IMR-90 (cell line): Measurements from ENCODE around the gene NAA15. TPM values are rescaled to one million over a fixed set of nuclear protein-coding genes. Genes with fewer than 3 reads are reported as not detected.
A peak's percentile ranks its signal among the peaks of the same experiment; 100 is the strongest.

ENCODE experiments used
- ATAC-seq: fragments of 200-7000 bp; cut with Tn5 transposase; 2 replicates; pipeline ENCODE4 v1.9.1; 2020; ENCODE audit warnings: low read depth, mild to moderate bottlenecking, moderate library complexity
- BruUV-seq: library from RNA; stranded (reverse); fragments of 400-500 nt; replicated peaks from 2 replicates; lab custom pipeline; 2021; lab: Mats Ljungman, UMichigan
- CTCF ChIA-PET: fragments of 300-600 bp; formaldehyde crosslinking; extraction: SDS; loops from one replicate; lab custom pipeline; 2021; ENCODE audit warnings: antibody characterized with exemption; lab: Yijun Ruan, JAX
- POLR2A ChIA-PET: fragments of 300-600 bp; sonication (Branson Sonifier 250); formaldehyde crosslinking; loops from one replicate; lab custom pipeline; 2022; ENCODE audit warnings: antibody characterized with exemption; ENCODE audit not compliant: unreplicated experiment; lab: Charles Lee
- DNase-seq: peaks from one replicate; pipeline ENCODE4 v3.0.0; 2013
- H2AFZ ChIP-seq: replicated peaks from 2 replicates; pipeline ENCODE3; 2013; ENCODE audit warnings: low read length, mild to moderate bottlenecking; ENCODE audit not compliant: poor library complexity
- H2AK5ac ChIP-seq: 2 replicates; pipeline ENCODE4 v1.6.1; 2013; ENCODE audit warnings: low read depth, low read length, inconsistent platforms
- H2AK9ac ChIP-seq: replicated peaks from 2 replicates; pipeline ENCODE3; 2013; ENCODE audit warnings: mild to moderate bottlenecking, low read depth, low read length, moderate library complexity; ENCODE audit not compliant: poor library complexity
- H2BK120ac ChIP-seq: 2 replicates; pipeline ENCODE4 v1.6.1; 2013; ENCODE audit warnings: low read depth, low read length, inconsistent platforms
- H2BK15ac ChIP-seq: 3 replicates; pipeline ENCODE4 v1.6.1; 2013; ENCODE audit warnings: low read depth, low read length, inconsistent platforms
- H2BK20ac ChIP-seq: 2 replicates; pipeline ENCODE4 v1.6.1; 2013; ENCODE audit warnings: low read depth, mild to moderate bottlenecking, inconsistent platforms, low read length, moderate library complexity
- H2BK5ac ChIP-seq: 2 replicates; pipeline ENCODE4 v1.6.1; 2013; ENCODE audit warnings: mild to moderate bottlenecking, low read depth, low read length, inconsistent platforms; ENCODE audit not compliant: poor library complexity, severe bottlenecking
- H3K14ac ChIP-seq: replicated peaks from 2 replicates; pipeline ENCODE4 v1.6.1; 2013; ENCODE audit warnings: low read depth, low read length, inconsistent platforms
- H3K18ac ChIP-seq: 2 replicates; pipeline ENCODE4 v1.6.1; 2013; ENCODE audit warnings: low read depth, low read length, control low read depth
- H3K23ac ChIP-seq: 2 replicates; pipeline ENCODE4 v1.6.1; 2013; ENCODE audit warnings: low read depth, low read length, inconsistent platforms
- H3K27ac ChIP-seq: 2 replicates; pipeline ENCODE4 v1.5.1; 2013; ENCODE audit warnings: mild to moderate bottlenecking, control low read depth, low read length; ENCODE audit not compliant: insufficient read depth
- H3K27me3 ChIP-seq: 2 replicates; pipeline ENCODE4 v1.6.1; 2013; ENCODE audit warnings: low read length; ENCODE audit not compliant: control insufficient read depth, insufficient read depth
- H3K36me3 ChIP-seq: 2 replicates; pipeline ENCODE4 v1.6.1; 2013; ENCODE audit warnings: low read length, mixed read lengths; ENCODE audit not compliant: control insufficient read depth, insufficient read depth
- H3K4ac ChIP-seq: 2 replicates; pipeline ENCODE4 v1.6.1; 2013; ENCODE audit warnings: low read depth, low read length, inconsistent platforms
- H3K4me1 ChIP-seq: 2 replicates; pipeline ENCODE4 v1.6.1; 2013; ENCODE audit warnings: low read length, mixed read lengths; ENCODE audit not compliant: control insufficient read depth, insufficient read depth
- H3K4me2 ChIP-seq: 2 replicates; pipeline ENCODE4 v1.6.1; 2013; ENCODE audit warnings: low read depth, mild to moderate bottlenecking, control low read depth, low read length, moderate library complexity
- H3K4me3 ChIP-seq: 2 replicates; pipeline ENCODE4 v1.5.1; 2013; ENCODE audit warnings: low read depth, mild to moderate bottlenecking, control low read depth, low read length, moderate library complexity; ENCODE audit not compliant: insufficient read depth
- H3K56ac ChIP-seq: 2 replicates; pipeline ENCODE4 v1.6.1; 2013; ENCODE audit warnings: low read length, inconsistent platforms; ENCODE audit not compliant: insufficient read depth; ENCODE audit errors: extremely low read depth
- H3K79me1 ChIP-seq, 2 experiments: 2 replicates each; pipeline ENCODE4 v1.6.1; 2013; ENCODE audit warnings: low read length in 2 of 2, inconsistent platforms in 1 of 2, low read depth in 1 of 2
- H3K9ac ChIP-seq: 2 replicates; pipeline ENCODE4 v1.6.1; 2013; ENCODE audit warnings: low read depth, low read length, control low read depth
- H3K9me1 ChIP-seq: 2 replicates; pipeline ENCODE4 v1.6.1; 2013; ENCODE audit warnings: low read length, inconsistent platforms; ENCODE audit not compliant: insufficient read depth
- H3K9me3 ChIP-seq: 2 replicates; pipeline ENCODE4 v1.6.1; 2013; ENCODE audit warnings: low read length; ENCODE audit not compliant: control insufficient read depth, insufficient read depth
- H4K20me1 ChIP-seq: 2 replicates; pipeline ENCODE4 v1.6.1; 2013; ENCODE audit warnings: low read length, inconsistent platforms; ENCODE audit not compliant: insufficient read depth
- H4K5ac ChIP-seq: 2 replicates; pipeline ENCODE4 v1.6.1; 2013; ENCODE audit warnings: mild to moderate bottlenecking, low read depth, low read length, control low read depth
- H4K8ac ChIP-seq, 2 experiments: 2 replicates each; pipeline ENCODE4 v1.6.1; 2013; ENCODE audit warnings: low read depth in 2 of 2, low read length in 2 of 2, control low read depth in 1 of 2, inconsistent platforms in 1 of 2
- H4K91ac ChIP-seq: 2 replicates; pipeline ENCODE4 v1.6.1; 2013; ENCODE audit warnings: low read depth, low read length, inconsistent platforms; ENCODE audit not compliant: insufficient read depth
- BHLHE40 ChIP-seq: fragments of 150-350 bp; IDR thresholded peaks from 2 replicates; pipeline ENCODE4 v1.6.1; 2016; ENCODE audit warnings: mild to moderate bottlenecking, low read depth, low read length
- CHD1 ChIP-seq: IDR thresholded peaks from 2 replicates; pipeline ENCODE4 v1.6.1; 2012; ENCODE audit warnings: low read depth, low read length, improper control_type of control experiment
- FOS ChIP-seq: fragments of 150-350 bp; IDR thresholded peaks from 2 replicates; pipeline ENCODE4 v1.6.1; 2016; ENCODE audit warnings: low read depth, low read length
- NFE2L2 ChIP-seq: fragments of 150-350 bp; IDR thresholded peaks from 2 replicates; pipeline ENCODE4 v1.6.1; 2016; ENCODE audit warnings: low read depth, mild to moderate bottlenecking, low read length
- USF2 ChIP-seq: fragments of 150-350 bp; IDR thresholded peaks from 2 replicates; pipeline ENCODE4 v1.6.1; 2017; ENCODE audit warnings: mild to moderate bottlenecking, antibody characterized with exemption, low read length, low read depth
- whole genome bisulfite sequencing, 2 experiments: methylation state at CpG; one replicate each; pipeline versions ENCODE4 v1.1.5 to v1.1.7; 2013; ENCODE audit warnings: missing lambda C conversion rate in 2 of 2; ENCODE audit not compliant: insufficient read length in 1 of 2; ENCODE audit errors: extremely low coverage in 2 of 2; 5-methylcytosine and 5-hydroxymethylcytosine counted together
- dilution Hi-C: fragments of 300-500 bp; cut with HindIII; formaldehyde crosslinking; loops from one replicate; pipeline ENCODE4 v1.14.3; 2018; ENCODE audit warnings: low sequenced_read_pairs; ENCODE audit not compliant: unreplicated experiment
- in situ Hi-C: fragments of 300-500 bp; cut with MboI; formaldehyde crosslinking; loops from 3 replicates; pipeline ENCODE4 v1.14.3; 2019; ENCODE audit warnings: low sequenced_read_pairs, inconsistent platforms, mixed read lengths
- intact Hi-C: fragments of 100-400 bp; cut with micrococcal nuclease; formaldehyde crosslinking; loops from 2 replicates; pipeline ENCODE4 v1.10.0; 2022
- polyA plus RNA-seq, 3 experiments: library from polyadenylated mRNA; depleted of rRNA; stranded (reverse); fragments of >200 nt; gene quantifications; 2 replicates each; pipeline ENCODE4 v1.2.3, GENCODE V29; 2012; ENCODE audit warnings: low replicate concordance in 1 of 3
- total RNA-seq: library from RNA; depleted of rRNA; stranded (reverse); fragments of >200 nt; gene quantifications from 2 replicates; pipeline ENCODE4 v1.2.3, GENCODE V29; 2012

The NAA15 gene
- total and polyA plus RNA-seq, 2 of the 4 experiments (the other 2 are of a cell fraction), result 11.0 to 43.4 TPM

- TF ChIP-seq BHLHE40 (peak; percentile 84), NFE2L2 (0 out of 2 replicates have a peak, but pooled peaks have one; percentile 5), USF2 (peak; percentile 97), CHD1 (no peak), FOS (0 out of 2 replicates have a peak, but pooled peaks have one; percentile 11)
- peak overlapping the region; percentile 5; the same call in 1 of the 3 replicates for H2BK15ac ChIP-seq
- H4K91ac ChIP-seq, result no peak overlapping the region
- H3K4me3 ChIP-seq, result peak overlapping the region; percentile 38; the same call in 1 of the 2 replicates
- dilution Hi-C loops (no loop called here), intact Hi-C loops (no loop called here), in situ Hi-C loops (no loop called here)
- BruUV-seq, result TSS peak; percentile 98
- ChIA-PET POLR2A (interaction anchor here (0.7 kb wide), 1 partner anchor 86 kb away, joined by 3 read pairs; no protein-coding TSS in a partner anchor), CTCF (interaction anchor here (1.0 to 1.5 kb wide), 3 partner anchors 9 to 14 kb away, joined by 3 to 6 read pairs (median 3); no protein-coding TSS in a partner anchor)
- H2AFZ ChIP-seq, result peak overlapping the region; percentile 87
- H3K4me1 ChIP-seq, result peaks cover 5% of the 10 kb centered on the region
- ATAC-seq (peak; percentile 95), DNase-seq (peak; percentile 86)
- H3K56ac ChIP-seq, result peak overlapping the region; percentile 63
- H2BK120ac ChIP-seq, result peak overlapping the region; percentile 78; the same call in 1 of the 2 replicates
- WGBS, 2 experiments, result 0% methylated on average over 7 of the region's 14 CpGs; no CpG with 5 or more reads in 1 of the 2 experiments
- no peaks in the 10 kb centered on the region for H4K20me1 ChIP-seq
- peak overlapping the region; percentile 49 for H2BK20ac ChIP-seq
- H3K9me1 ChIP-seq, result peaks cover 9% of the 10 kb centered on the region; the same call in 1 of the 2 replicates
- no peak overlapping the region for H4K5ac ChIP-seq
- H3K36me3 ChIP-seq, result no peaks in the 10 kb centered on the region
- peak overlapping the region; percentile 57 for H3K4me2 ChIP-seq
- peak overlapping the region; percentile 14 for H2AK9ac ChIP-seq
- H2BK5ac ChIP-seq, result peak overlapping the region; percentile 51
- peak overlapping the region; percentile 25 for H3K27ac ChIP-seq
- 0 out of 2 replicates have a peak overlapping the region, but pooled peaks have one; percentile 2 for H3K9ac ChIP-seq
- peak overlapping the region in 1 of 2 experiments; percentile 60; a peak in 2 of 4 replicates for H4K8ac ChIP-seq
- no peak overlapping the region for H3K18ac ChIP-seq
- no peaks in the 10 kb centered on the region for H3K27me3 ChIP-seq
- no peaks in the 10 kb centered on the region for H3K79me1 ChIP-seq
- no peak overlapping the region for H2AK5ac ChIP-seq
- H3K14ac ChIP-seq, result no peak overlapping the region; the same call in 1 of the 2 replicates
- no peaks in the 10 kb centered on the region for H3K9me3 ChIP-seq
- peak overlapping the region; percentile 27 for H3K4ac ChIP-seq
- H3K23ac ChIP-seq, result peak overlapping the region; percentile 37; the same call in 1 of the 2 replicates
These were observed 34.6 kb upstream of the NAA15 start for GRCh38 chr4:139266583-139267257.
